ENCODE data around the gene UCN.

DNA sequence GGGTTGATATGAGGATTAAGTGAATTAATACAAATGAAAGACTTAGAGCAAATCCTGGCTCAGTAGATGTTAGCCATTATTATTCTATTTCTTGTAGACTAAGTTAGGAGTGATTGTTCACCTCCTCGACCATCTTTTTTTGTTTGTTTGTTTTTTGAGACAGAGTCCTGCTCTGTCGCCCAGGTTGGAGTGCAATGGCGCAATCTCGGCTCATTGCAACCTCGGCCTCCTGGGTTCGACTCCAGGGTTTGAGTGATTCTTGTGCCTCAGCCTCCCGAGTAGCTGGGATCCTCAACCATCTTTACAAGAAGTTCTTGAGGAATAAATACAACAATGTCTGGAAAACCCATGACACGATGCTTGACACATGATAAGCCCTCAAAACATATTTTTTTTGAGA, 13.3 kb downstream of the UCN start:
- TF ChIP-seq, protein P1, sequence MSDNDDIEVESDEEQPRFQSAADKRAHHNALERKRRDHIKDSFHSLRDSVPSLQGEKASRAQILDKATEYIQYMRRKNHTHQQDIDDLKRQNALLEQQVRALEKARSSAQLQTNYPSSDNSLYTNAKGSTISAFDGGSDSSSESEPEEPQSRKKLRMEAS (IDR thresholded peaks at IDR 0.05; ENCODE audit: low read depth, low read length): no peak
- TF ChIP-seq, protein P2, sequence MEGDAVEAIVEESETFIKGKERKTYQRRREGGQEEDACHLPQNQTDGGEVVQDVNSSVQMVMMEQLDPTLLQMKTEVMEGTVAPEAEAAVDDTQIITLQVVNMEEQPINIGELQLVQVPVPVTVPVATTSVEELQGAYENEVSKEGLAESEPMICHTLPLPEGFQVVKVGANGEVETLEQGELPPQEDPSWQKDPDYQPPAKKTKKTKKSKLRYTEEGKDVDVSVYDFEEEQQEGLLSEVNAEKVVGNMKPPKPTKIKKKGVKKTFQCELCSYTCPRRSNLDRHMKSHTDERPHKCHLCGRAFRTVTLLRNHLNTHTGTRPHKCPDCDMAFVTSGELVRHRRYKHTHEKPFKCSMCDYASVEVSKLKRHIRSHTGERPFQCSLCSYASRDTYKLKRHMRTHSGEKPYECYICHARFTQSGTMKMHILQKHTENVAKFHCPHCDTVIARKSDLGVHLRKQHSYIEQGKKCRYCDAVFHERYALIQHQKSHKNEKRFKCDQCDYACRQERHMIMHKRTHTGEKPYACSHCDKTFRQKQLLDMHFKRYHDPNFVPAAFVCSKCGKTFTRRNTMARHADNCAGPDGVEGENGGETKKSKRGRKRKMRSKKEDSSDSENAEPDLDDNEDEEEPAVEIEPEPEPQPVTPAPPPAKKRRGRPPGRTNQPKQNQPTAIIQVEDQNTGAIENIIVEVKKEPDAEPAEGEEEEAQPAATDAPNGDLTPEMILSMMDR (IDR thresholded peaks at IDR 0.05; ENCODE audit: low read depth, low read length): no peak

Measured in NB4 (cell line).